HG03442 (cell line): ENCODE results near the gene ERF.

ENCODE experiments used
- ATAC-seq: cut with Tn5 transposase; IDR thresholded peaks from one replicate; pipeline ENCODE4 v1.9.1; 2021; ENCODE audit warnings: mild to moderate bottlenecking, moderate library complexity; ENCODE audit not compliant: unreplicated experiment

The ERF gene

GRCh38 chr19:42254089-42254849 lies 659 bp downstream of the ERF start:
- peak; percentile 22 for ATAC-seq

GRCh38 chr19:42253245-42254088 lies 1.5 kb downstream of the ERF start:
- peak; percentile 7 for ATAC-seq

- ATAC-seq: no peak
Measured at GRCh38 chr19:42252365-42253244, 2.3 kb downstream of the ERF start.

GRCh38 chr19:42251572-42252358 lies 3.2 kb downstream of the ERF start:
- ATAC-seq: no peak

GRCh38 chr19:42250666-42251531 lies 4.0 kb downstream of the ERF start:
- ATAC-seq: no peak

- ATAC-seq: no peak
Measured at GRCh38 chr19:42250183-42250665, 4.7 kb downstream of the ERF start.

GRCh38 chr19:42249769-42250168 lies 5.2 kb downstream of the ERF start:
- ATAC-seq: no peak

GRCh38 chr19:42249149-42249750 lies 5.7 kb downstream of the ERF start:
- no peak for ATAC-seq

- no peak for ATAC-seq
Measured at GRCh38 chr19:42248270-42249148, 6.4 kb downstream of the ERF start.

- no peak for ATAC-seq
Measured at GRCh38 chr19:42247640-42248199, 7.2 kb downstream of the ERF start.

GRCh38 chr19:42246922-42247639 lies 7.8 kb downstream of the ERF start:
- no peak for ATAC-seq

GRCh38 chr19:42246143-42246921 lies 8.6 kb downstream of the ERF start:
- no peak for ATAC-seq

- ATAC-seq: no peak
Measured at GRCh38 chr19:42245231-42245630, 9.7 kb downstream of the ERF start.

GRCh38 chr19:42244347-42245220 lies 10.3 kb downstream of the ERF start:
- no peak for ATAC-seq
